ENCODE data around the gene UBE2E1. TPM values are rescaled to one million over a fixed set of nuclear protein-coding genes. Genes with fewer than 3 reads are reported as not detected.

UBE2E1 gene
- total RNA-seq, 3 donors from 2014 or later (not counting 1 experiment from before 2014, with no cell fraction given): 80.0 to 89.5 (median 86.9) TPM

GRCh38 chr3:23836536-23837230 lies 30.9 kb downstream of the UBE2E1 start:
- no peaks in the 10 kb centered on the region for H3K9me3 ChIP-seq (ENCODE audit: control insufficient read depth, insufficient read depth, low read length)
- Mint-ChIP-seq H3K27ac (peak overlapping the region in 1 of 2 donors; percentile 54), H3K36me3 (no peaks in the 10 kb centered on the region), H3K4me3 (no peak overlapping the region), H3K4me1 (peaks cover 53 to 60% of the 10 kb centered on the region in 2 donors), H3K9me3 (no peaks in the 10 kb centered on the region), H3K27me3 (ENCODE audit: low read depth in 2 of 2) (no peaks in the 10 kb centered on the region)
- H3K27me3 ChIP-seq (ENCODE audit: control insufficient read depth, insufficient read depth, low read length): no peaks in the 10 kb centered on the region
- no peak overlapping the region for H3K27ac ChIP-seq (ENCODE audit: low read length)
- intact Hi-C loops (cut with micrococcal nuclease): no loop called here
- WGBS (ENCODE audit: insufficient coverage): no CpG with 5 or more reads among the region's 1 CpG
- no peaks in the 10 kb centered on the region for H3K36me3 ChIP-seq (ENCODE audit: control insufficient read depth, insufficient read depth, low read length)
- H3K4me3 ChIP-seq (ENCODE audit: low read length): no peak overlapping the region
- peaks cover 1% of the 10 kb centered on the region for H3K4me1 ChIP-seq (ENCODE audit: control insufficient read depth, insufficient read depth, low read length)
- TF ChIP-seq, protein P1, sequence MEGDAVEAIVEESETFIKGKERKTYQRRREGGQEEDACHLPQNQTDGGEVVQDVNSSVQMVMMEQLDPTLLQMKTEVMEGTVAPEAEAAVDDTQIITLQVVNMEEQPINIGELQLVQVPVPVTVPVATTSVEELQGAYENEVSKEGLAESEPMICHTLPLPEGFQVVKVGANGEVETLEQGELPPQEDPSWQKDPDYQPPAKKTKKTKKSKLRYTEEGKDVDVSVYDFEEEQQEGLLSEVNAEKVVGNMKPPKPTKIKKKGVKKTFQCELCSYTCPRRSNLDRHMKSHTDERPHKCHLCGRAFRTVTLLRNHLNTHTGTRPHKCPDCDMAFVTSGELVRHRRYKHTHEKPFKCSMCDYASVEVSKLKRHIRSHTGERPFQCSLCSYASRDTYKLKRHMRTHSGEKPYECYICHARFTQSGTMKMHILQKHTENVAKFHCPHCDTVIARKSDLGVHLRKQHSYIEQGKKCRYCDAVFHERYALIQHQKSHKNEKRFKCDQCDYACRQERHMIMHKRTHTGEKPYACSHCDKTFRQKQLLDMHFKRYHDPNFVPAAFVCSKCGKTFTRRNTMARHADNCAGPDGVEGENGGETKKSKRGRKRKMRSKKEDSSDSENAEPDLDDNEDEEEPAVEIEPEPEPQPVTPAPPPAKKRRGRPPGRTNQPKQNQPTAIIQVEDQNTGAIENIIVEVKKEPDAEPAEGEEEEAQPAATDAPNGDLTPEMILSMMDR (IDR thresholded peaks at IDR 0.05): no peak
- no peak for ATAC-seq
- DNase-seq: no peak

GRCh38 chr3:23837286-23837685 lies 31.5 kb downstream of the UBE2E1 start:
- no peak overlapping the region for H3K4me3 Mint-ChIP-seq
- intact Hi-C loops (cut with micrococcal nuclease): no loop called here
- H3K9me3 Mint-ChIP-seq: no peaks in the 10 kb centered on the region
- 89% methylated on average over 1 of the region's 1 CpG for WGBS (ENCODE audit: insufficient coverage)
- H3K4me1 ChIP-seq (ENCODE audit: control insufficient read depth, insufficient read depth, low read length): no peaks in the 10 kb centered on the region
- DNase-seq (no peak), ATAC-seq (no peak)
- no peaks in the 10 kb centered on the region for H3K27me3 ChIP-seq (ENCODE audit: control insufficient read depth, insufficient read depth, low read length)
- H3K9me3 ChIP-seq (ENCODE audit: control insufficient read depth, insufficient read depth, low read length): no peaks in the 10 kb centered on the region
- no peak overlapping the region for H3K27ac ChIP-seq (ENCODE audit: low read length)
- no peaks in the 10 kb centered on the region for H3K27me3 Mint-ChIP-seq (ENCODE audit: low read depth in 2 of 2)
- H3K36me3 ChIP-seq (ENCODE audit: control insufficient read depth, insufficient read depth, low read length): no peaks in the 10 kb centered on the region
- no peak overlapping the region for H3K4me3 ChIP-seq (ENCODE audit: low read length)
- H3K36me3 Mint-ChIP-seq: no peaks in the 10 kb centered on the region
- H3K27ac Mint-ChIP-seq: no peak overlapping the region
- peaks cover 50 to 59% of the 10 kb centered on the region in 2 donors for H3K4me1 Mint-ChIP-seq
- TF ChIP-seq, protein P1 (IDR thresholded peaks at IDR 0.05): no peak

- peaks cover 50 to 58% of the 10 kb centered on the region in 2 donors for H3K4me1 Mint-ChIP-seq
- H3K9me3 Mint-ChIP-seq: no peaks in the 10 kb centered on the region
- TF ChIP-seq, protein P1 (IDR thresholded peaks at IDR 0.05): no peak
- no peaks in the 10 kb centered on the region for H3K27me3 Mint-ChIP-seq (ENCODE audit: low read depth in 2 of 2)
- H3K4me3 ChIP-seq (ENCODE audit: low read length): no peak overlapping the region
- H3K27ac Mint-ChIP-seq: no peak overlapping the region
- no peak for ATAC-seq
- H3K27me3 ChIP-seq (ENCODE audit: control insufficient read depth, insufficient read depth, low read length): no peaks in the 10 kb centered on the region
- H3K4me3 Mint-ChIP-seq: no peak overlapping the region
- H3K9me3 ChIP-seq (ENCODE audit: control insufficient read depth, insufficient read depth, low read length): no peaks in the 10 kb centered on the region
- WGBS (ENCODE audit: insufficient coverage): no CpG with 5 or more reads among the region's 1 CpG
- no peaks in the 10 kb centered on the region for H3K36me3 ChIP-seq (ENCODE audit: control insufficient read depth, insufficient read depth, low read length)
- no peaks in the 10 kb centered on the region for H3K36me3 Mint-ChIP-seq
- no peaks in the 10 kb centered on the region for H3K4me1 ChIP-seq (ENCODE audit: control insufficient read depth, insufficient read depth, low read length)
- DNase-seq: no peak
- H3K27ac ChIP-seq (ENCODE audit: low read length): no peak overlapping the region
- intact Hi-C loops (cut with micrococcal nuclease): no loop called here
Observed at GRCh38 chr3:23837691-23838090, 31.9 kb downstream of the UBE2E1 start.

DNA sequence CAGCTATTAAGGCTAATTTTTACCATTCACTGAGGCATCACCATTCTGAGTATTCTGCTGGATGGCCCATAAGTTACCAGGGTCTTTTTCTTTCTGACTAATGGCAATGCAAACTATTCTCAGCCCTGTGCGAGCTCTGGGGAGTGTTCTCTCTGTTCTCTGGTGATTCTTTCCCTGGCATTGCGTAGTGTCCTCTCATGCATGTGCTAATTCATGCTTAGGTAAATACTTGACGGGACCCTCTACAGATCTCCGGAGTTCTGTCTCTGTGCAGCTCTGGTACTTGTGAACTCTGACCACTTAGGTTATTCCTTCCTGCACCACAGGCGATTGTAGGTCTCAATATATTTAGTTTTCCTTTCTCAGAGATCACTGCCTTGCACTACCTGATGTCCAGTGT lies 34.8 kb downstream of the UBE2E1 start:
- no peak for ATAC-seq
- no peak overlapping the region for H3K4me3 Mint-ChIP-seq
- Histone ChIP-seq H3K4me1 (ENCODE audit: control insufficient read depth, insufficient read depth, low read length) (no peaks in the 10 kb centered on the region), H3K27me3 (ENCODE audit: control insufficient read depth, insufficient read depth, low read length) (no peaks in the 10 kb centered on the region), H3K36me3 (ENCODE audit: control insufficient read depth, insufficient read depth, low read length) (no peaks in the 10 kb centered on the region), H3K9me3 (ENCODE audit: control insufficient read depth, insufficient read depth, low read length) (no peaks in the 10 kb centered on the region), H3K4me3 (ENCODE audit: low read length) (no peak overlapping the region), H3K27ac (ENCODE audit: low read length) (no peak overlapping the region)
- TF ChIP-seq, protein P1 (IDR thresholded peaks at IDR 0.05): no peak
- H3K27ac Mint-ChIP-seq: no peak overlapping the region
- H3K9me3 Mint-ChIP-seq: no peaks in the 10 kb centered on the region
- H3K27me3 Mint-ChIP-seq (ENCODE audit: low read depth in 2 of 2): no peaks in the 10 kb centered on the region
- intact Hi-C loops (cut with micrococcal nuclease): no loop called here
- DNase-seq: no peak
- peaks cover 50 to 58% of the 10 kb centered on the region in 2 donors for H3K4me1 Mint-ChIP-seq
- H3K36me3 Mint-ChIP-seq: no peaks in the 10 kb centered on the region
- WGBS (ENCODE audit: insufficient coverage): 91% methylated on average over 5 of the region's 5 CpGs

Measured in natural killer cell (primary cell).